GM23338 (cell line): ENCODE measurements around the gene HLCS. TPM values are rescaled to one million over a fixed set of nuclear protein-coding genes. Genes with fewer than 3 reads are reported as not detected.
"Not testable (repeated sequence)": the region's sequence is repeated elsewhere in the genome, so short reads cannot be mapped to it uniquely, and the experiment has no call there.

ENCODE experiments used
- ATAC-seq: fragments of 200-7000 bp; cut with Tn5 transposase; 3 replicates; pipeline ENCODE4 v1.9.1; 2020
- DNase-seq: peaks from one replicate; pipeline ENCODE4 v3.0.0-alpha.2; 2015; ENCODE audit warnings: low spot score
- H2AFZ ChIP-seq: fragments of 200-600 bp; sonication (generic); 2 replicates; pipeline ENCODE4 v1.8.0; 2016; ENCODE audit warnings: antibody characterized with exemption, mild to moderate bottlenecking, moderate library complexity
- H3F3A ChIP-seq: fragments of 200-600 bp; sonication (generic); replicated peaks from 2 replicates; pipeline ENCODE4 v1.8.0; 2017; ENCODE audit warnings: antibody characterized with exemption, mixed run types, low read depth
- H3K27ac ChIP-seq: fragments of 200-600 bp; sonication (generic); 2 replicates; pipeline ENCODE4 v1.6.1; 2016; ENCODE audit warnings: low read depth
- H3K27me3 ChIP-seq: fragments of 200-600 bp; sonication (generic); 2 replicates; pipeline ENCODE4 v1.8.0; 2016; ENCODE audit warnings: mild to moderate bottlenecking, mixed run types, moderate library complexity; ENCODE audit not compliant: insufficient read depth
- H3K36me3 ChIP-seq: fragments of 200-600 bp; sonication (generic); 2 replicates; pipeline ENCODE4 v1.8.0; 2016; ENCODE audit warnings: mild to moderate bottlenecking; ENCODE audit not compliant: insufficient read depth
- H3K4me1 ChIP-seq: fragments of 200-600 bp; sonication (generic); 2 replicates; pipeline ENCODE4 v1.8.0; 2016; ENCODE audit warnings: mild to moderate bottlenecking, moderate library complexity; ENCODE audit not compliant: insufficient read depth
- H3K4me2 ChIP-seq: fragments of 200-600 bp; sonication (generic); 2 replicates; pipeline ENCODE4 v1.7.1; 2017; ENCODE audit warnings: mixed run types
- H3K4me3 ChIP-seq: fragments of 200-600 bp; sonication (generic); 2 replicates; pipeline ENCODE4 v1.6.1; 2016; ENCODE audit warnings: mixed run types
- H3K79me2 ChIP-seq: fragments of 200-600 bp; sonication (generic); replicated peaks from 2 replicates; pipeline ENCODE4 v1.8.0; 2017; ENCODE audit warnings: mild to moderate bottlenecking; ENCODE audit not compliant: insufficient read depth
- H3K9me2 ChIP-seq: fragments of 200-600 bp; sonication (generic); 2 replicates; pipeline ENCODE4 v1.8.0; 2017; ENCODE audit not compliant: insufficient read depth
- H4K20me1 ChIP-seq: fragments of 200-600 bp; sonication (generic); replicated peaks from 2 replicates; pipeline ENCODE4 v1.8.0; 2017; ENCODE audit warnings: mild to moderate bottlenecking; ENCODE audit not compliant: insufficient read depth
- H3K27ac Mint-ChIP-seq: 2 replicates; pipeline ENCODE4 v1.8.0; 2020; ENCODE audit warnings: inconsistent platforms, mild to moderate bottlenecking, moderate library complexity, mixed read lengths
- H3K27me3 Mint-ChIP-seq: 3 replicates; pipeline ENCODE4 v1.8.0; 2022; ENCODE audit warnings: low read depth, mild to moderate bottlenecking, moderate library complexity, mixed read lengths, inconsistent platforms; ENCODE audit not compliant: insufficient read depth, poor library complexity
- H3K36me3 Mint-ChIP-seq: 3 replicates; pipeline ENCODE4 v1.8.0; 2021; ENCODE audit warnings: low read depth, mild to moderate bottlenecking, inconsistent platforms, moderate library complexity, mixed read lengths
- H3K4me1 Mint-ChIP-seq: 3 replicates; pipeline ENCODE4 v1.8.0; 2020; ENCODE audit warnings: mild to moderate bottlenecking, inconsistent platforms, mixed read lengths
- H3K4me3 Mint-ChIP-seq: 3 replicates; pipeline ENCODE4 v1.8.0; 2021; ENCODE audit warnings: moderate library complexity, mild to moderate bottlenecking, inconsistent platforms, mixed read lengths
- H3K9me3 Mint-ChIP-seq: 3 replicates; pipeline ENCODE4 v1.8.0; 2020; ENCODE audit warnings: moderate library complexity, mild to moderate bottlenecking, inconsistent platforms, mixed read lengths
- CTCF ChIP-seq, 2 experiments: fragments of 200-600 bp in 1 of 2; sonication (generic) in 1 of 2; conservative IDR thresholded peaks; 2 replicates each; pipeline versions ENCODE4 v1.5.1 to v1.6.1; 2016 to 2017; ENCODE audit warnings: antibody characterized with exemption in 2 of 2, low read depth in 2 of 2, mild to moderate bottlenecking in 2 of 2, moderate library complexity in 1 of 2
- REST ChIP-seq: IDR thresholded peaks from one replicate; pipeline ENCODE4 v1.6.1; 2018; ENCODE audit warnings: antibody characterized with exemption; ENCODE audit not compliant: unreplicated experiment
- ZNF331 ChIP-seq: fragments of 250-450 bp; sonication (Bioruptor Pico); IDR thresholded peaks from 2 replicates; pipeline ENCODE4 v1.5.0; 2020; ENCODE audit warnings: low read depth, mild to moderate bottlenecking, moderate library complexity
- polyA plus RNA-seq: library from polyadenylated mRNA; unstranded; fragments of >200 nt; fragmentation: Nextera tagmentation; extraction: Ambion mirVana; gene quantifications from 2 replicates; pipeline ENCODE4 v1.2.1, GENCODE V29; 2016
- total RNA-seq: library from RNA; depleted of rRNA; stranded (reverse); fragments of >200 nt; shearing (Covaris generic); gene quantifications from 2 replicates; pipeline ENCODE4 v1.2.3, GENCODE V29; 2014

HLCS gene
- total and polyA plus RNA-seq, 2 experiments from 2014 or later, result 6.1 to 14.7 TPM

GRCh38 chr21:37003917-37004316, 37.4 kb upstream of the HLCS start:
- H3K36me3 ChIP-seq, H3K4me1 ChIP-seq, H3K4me2 ChIP-seq, H4K20me1 ChIP-seq, H3K4me3 ChIP-seq, ATAC-seq, H3K9me2 ChIP-seq, H3K4me1 Mint-ChIP-seq, H3K79me2 ChIP-seq, H3K27ac Mint-ChIP-seq, H3K9me3 Mint-ChIP-seq, H3K27ac ChIP-seq, H3K4me3 Mint-ChIP-seq, DNase-seq, H3K36me3 Mint-ChIP-seq, H3F3A ChIP-seq, H2AFZ ChIP-seq: not testable (repeated sequence)
- H3K27me3 ChIP-seq, result peaks cover 50% of the 10 kb centered on the region
- H3K27me3 Mint-ChIP-seq, result peaks cover 38% of the 10 kb centered on the region

- ATAC-seq, H4K20me1 ChIP-seq, H2AFZ ChIP-seq, H3K27ac Mint-ChIP-seq, H3K4me3 ChIP-seq, H3K36me3 Mint-ChIP-seq, H3K79me2 ChIP-seq, H3K36me3 ChIP-seq, DNase-seq, H3K9me2 ChIP-seq, H3K27ac ChIP-seq, H3K4me1 ChIP-seq, H3F3A ChIP-seq, H3K4me2 ChIP-seq, H3K9me3 Mint-ChIP-seq, H3K4me1 Mint-ChIP-seq, H3K4me3 Mint-ChIP-seq: not testable (repeated sequence)
- peaks cover 39% of the 10 kb centered on the region for H3K27me3 ChIP-seq
- peaks cover 29% of the 10 kb centered on the region for H3K27me3 Mint-ChIP-seq
These were observed 36.4 kb upstream of the HLCS start for GRCh38 chr21:37002851-37003250.

- TF ChIP-seq ZNF331 (CRISPR knock-in tag), result no peak
- Histone ChIP-seq H3K4me2 (no peak overlapping the region), H3K27me3 (peaks cover 25% of the 10 kb centered on the region), H3K79me2 (no peaks in the 10 kb centered on the region), H3K36me3 (no peaks in the 10 kb centered on the region), H3K4me3 (no peak overlapping the region), H3K9me2 (no peaks in the 10 kb centered on the region), H2AFZ (no peak overlapping the region), H3K27ac (no peak overlapping the region), H4K20me1 (no peaks in the 10 kb centered on the region), H3K4me1 (0 out of 2 replicates have a peak, but pooled peaks cover 10% of the 10 kb centered on the region), H3F3A (no peaks in the 10 kb centered on the region)
- ATAC-seq (no peak), DNase-seq (no peak)
- no peaks in the 10 kb centered on the region for H3K36me3 Mint-ChIP-seq
- H3K4me1 Mint-ChIP-seq, result peaks cover 9% of the 10 kb centered on the region
- peaks cover 19% of the 10 kb centered on the region for H3K27me3 Mint-ChIP-seq
- H3K27ac Mint-ChIP-seq, result no peak overlapping the region
- no peaks in the 10 kb centered on the region; the same call in 2 of the 3 replicates for H3K9me3 Mint-ChIP-seq
- H3K4me3 Mint-ChIP-seq, result no peak overlapping the region
These were observed 35.0 kb upstream of the HLCS start for GRCh38 chr21:37001441-37001840.

- Histone ChIP-seq H2AFZ (no peak overlapping the region), H3K4me1 (0 out of 2 replicates have a peak, but pooled peaks cover 10% of the 10 kb centered on the region), H3K27me3 (peaks cover 14% of the 10 kb centered on the region), H3K9me2 (no peaks in the 10 kb centered on the region), H4K20me1 (no peaks in the 10 kb centered on the region), H3K79me2 (no peaks in the 10 kb centered on the region), H3K27ac (no peak overlapping the region), H3K4me2 (no peak overlapping the region), H3K36me3 (no peaks in the 10 kb centered on the region), H3F3A (no peaks in the 10 kb centered on the region), H3K4me3 (no peak overlapping the region)
- no peak for DNase-seq
- Mint-ChIP-seq H3K27me3 (peaks cover 10% of the 10 kb centered on the region), H3K27ac (no peak overlapping the region), H3K36me3 (no peaks in the 10 kb centered on the region), H3K4me1 (peaks cover 9% of the 10 kb centered on the region), H3K4me3 (no peak overlapping the region; the same call in 2 of the 3 replicates), H3K9me3 (no peaks in the 10 kb centered on the region; the same call in 2 of the 3 replicates)
- TF ChIP-seq REST (no peak), CTCF (conservative IDR thresholded peaks at IDR 0.05; ENCODE audit: low read depth in 2 of 2) (peak; percentile 18 to 22; a peak in 2 of 4 replicates)
- no peak for ATAC-seq
These were observed 33.9 kb upstream of the HLCS start for GRCh38 chr21:37000381-37000780.
